K562 (cell line): ENCODE results near the gene GAL3ST3. TPM values are rescaled to one million over a fixed set of nuclear protein-coding genes. Genes with fewer than 3 reads are reported as not detected.

ENCODE experiments used
- ADNP ChIP-seq: fragments of 200-800 bp; sonication (Bioruptor generic); IDR thresholded peaks from 2 replicates; pipeline ENCODE4 v1.6.1; 2016; ENCODE audit warnings: missing genetic modification characterization, missing compliant biosample characterization
- MTA2 ChIP-seq: fragments of 450-650 bp; IDR thresholded peaks from 2 replicates; pipeline ENCODE4 v1.6.1; 2016; ENCODE audit warnings: low read depth
- PML ChIP-seq: IDR thresholded peaks from 2 replicates; pipeline ENCODE4 v1.6.1; 2012; ENCODE audit warnings: low read length, inconsistent platforms
- ZBTB5 ChIP-seq: fragments of 450-650 bp; IDR thresholded peaks from 2 replicates; pipeline ENCODE4 v1.6.1; 2017; ENCODE audit warnings: antibody characterized with exemption
- ZNF655 ChIP-seq: fragments of 250-450 bp; sonication (Bioruptor Pico); IDR thresholded peaks from 2 replicates; pipeline ENCODE4 v1.5.0; 2021
- polyA plus RNA-seq, 8 experiments: library from polyadenylated mRNA; depleted of rRNA in 4 of 8; stranded (reverse) in 5 of 8; unstranded in 3 of 8; fragments of >200 nt; fragmentation: Nextera tagmentation in 2 of 8; fragmentation: Illumina TruSeq in 1 of 8; extraction: Ambion mirVana in 2 of 8; extraction: Trizol in 1 of 8; gene quantifications; 2 replicates each; pipeline versions ENCODE4 v1.2.1 to v1.2.3, GENCODE V29; 2011 to 2014; ENCODE audit warnings: inconsistent platforms in 1 of 8, missing spikeins in 1 of 8
- total RNA-seq, 7 experiments: library from RNA; depleted of rRNA in 6 of 7; stranded (reverse); fragments of >200 nt in 6 of 7; fragmentation: Illumina TruSeq in 2 of 7; extraction: Trizol in 2 of 7; gene quantifications; 2 replicates each; pipeline versions ENCODE4 v1.2.1 to v1.2.3, GENCODE V29; 2011 to 2021; ENCODE audit warnings: low replicate concordance in 1 of 7
- TF ChIP-seq, protein P1 (sequence below): fragments of 450-650 bp; IDR thresholded peaks from 2 replicates; pipeline ENCODE4 v1.7.0; 2016; ENCODE audit warnings: borderline replicate concordance

GAL3ST3 gene
- total and polyA plus RNA-seq, 9 of the 15 experiments (the other 6 are each of a cell fraction or from before 2014, with no cell fraction given): not detected

- TF ChIP-seq ZBTB5 (no peak), MTA2 (no peak), PML (no peak), ZNF655 (CRISPR knock-in tag) (no peak), ADNP (peak; percentile 62; the same call in 1 of the 2 replicates)
- TF ChIP-seq, protein P1, sequence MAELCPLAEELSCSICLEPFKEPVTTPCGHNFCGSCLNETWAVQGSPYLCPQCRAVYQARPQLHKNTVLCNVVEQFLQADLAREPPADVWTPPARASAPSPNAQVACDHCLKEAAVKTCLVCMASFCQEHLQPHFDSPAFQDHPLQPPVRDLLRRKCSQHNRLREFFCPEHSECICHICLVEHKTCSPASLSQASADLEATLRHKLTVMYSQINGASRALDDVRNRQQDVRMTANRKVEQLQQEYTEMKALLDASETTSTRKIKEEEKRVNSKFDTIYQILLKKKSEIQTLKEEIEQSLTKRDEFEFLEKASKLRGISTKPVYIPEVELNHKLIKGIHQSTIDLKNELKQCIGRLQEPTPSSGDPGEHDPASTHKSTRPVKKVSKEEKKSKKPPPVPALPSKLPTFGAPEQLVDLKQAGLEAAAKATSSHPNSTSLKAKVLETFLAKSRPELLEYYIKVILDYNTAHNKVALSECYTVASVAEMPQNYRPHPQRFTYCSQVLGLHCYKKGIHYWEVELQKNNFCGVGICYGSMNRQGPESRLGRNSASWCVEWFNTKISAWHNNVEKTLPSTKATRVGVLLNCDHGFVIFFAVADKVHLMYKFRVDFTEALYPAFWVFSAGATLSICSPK: no peak
Measured at GRCh38 chr11:66008095-66008467, 40.9 kb downstream of the GAL3ST3 start (continued).
